Activated CD4-positive, alpha-beta T cell treated with anti-CD3 and anti-CD28 coated beads, Interleukin-2, amount 50 U/mL, for 48 hours (primary cell): ENCODE measurements around the gene RPS21.
"Not testable (repeated sequence)": the region's sequence is repeated elsewhere in the genome, so short reads cannot be mapped to it uniquely, and the experiment has no call there.

ENCODE experiments used
- DNase-seq, 2 experiments: peaks; one replicate each; pipeline ENCODE4 v3.0.0-alpha.2; 2020

The RPS21 gene

DNA sequence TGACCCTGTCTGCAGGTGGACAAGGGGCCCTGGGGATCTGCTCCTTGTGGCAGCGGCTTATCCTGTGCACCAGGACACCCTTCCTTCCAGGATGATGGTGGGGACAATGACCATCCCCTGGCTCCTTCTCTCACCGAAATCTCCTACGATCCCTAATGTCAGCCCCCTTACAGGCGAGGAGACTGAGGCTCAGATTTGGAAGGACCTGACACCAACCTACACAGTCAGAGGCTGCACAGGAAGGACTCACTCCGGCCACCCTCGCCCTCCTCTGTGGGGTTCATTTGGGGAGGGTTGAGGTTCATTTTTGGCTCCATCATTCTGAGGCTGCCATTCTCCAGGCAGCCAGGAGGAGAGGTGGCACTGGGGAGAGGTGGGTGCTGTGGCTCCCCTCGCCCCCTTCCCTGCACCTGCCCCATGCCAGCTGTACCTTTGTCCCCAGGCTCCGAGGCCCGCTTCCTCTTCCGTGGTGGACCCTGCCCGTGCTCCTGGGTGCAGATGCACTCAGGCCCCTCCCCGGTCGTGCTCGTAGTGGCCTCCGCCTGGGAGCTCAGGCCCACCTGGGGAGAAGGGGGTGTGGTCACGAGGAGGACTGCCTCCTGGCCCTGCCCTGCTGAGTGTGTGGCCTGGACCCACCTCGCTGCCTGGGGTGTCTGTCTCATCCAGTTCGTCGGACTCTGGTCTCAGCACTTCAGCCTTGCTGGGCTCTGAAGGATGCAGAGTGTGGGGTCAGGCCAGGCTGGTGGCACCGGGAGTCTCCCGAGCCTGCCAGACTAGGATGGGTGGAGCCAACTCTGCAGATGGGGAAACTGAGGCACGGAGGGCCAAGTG, 25.5 kb downstream of the RPS21 start:
- DNase-seq: no peak

DNA sequence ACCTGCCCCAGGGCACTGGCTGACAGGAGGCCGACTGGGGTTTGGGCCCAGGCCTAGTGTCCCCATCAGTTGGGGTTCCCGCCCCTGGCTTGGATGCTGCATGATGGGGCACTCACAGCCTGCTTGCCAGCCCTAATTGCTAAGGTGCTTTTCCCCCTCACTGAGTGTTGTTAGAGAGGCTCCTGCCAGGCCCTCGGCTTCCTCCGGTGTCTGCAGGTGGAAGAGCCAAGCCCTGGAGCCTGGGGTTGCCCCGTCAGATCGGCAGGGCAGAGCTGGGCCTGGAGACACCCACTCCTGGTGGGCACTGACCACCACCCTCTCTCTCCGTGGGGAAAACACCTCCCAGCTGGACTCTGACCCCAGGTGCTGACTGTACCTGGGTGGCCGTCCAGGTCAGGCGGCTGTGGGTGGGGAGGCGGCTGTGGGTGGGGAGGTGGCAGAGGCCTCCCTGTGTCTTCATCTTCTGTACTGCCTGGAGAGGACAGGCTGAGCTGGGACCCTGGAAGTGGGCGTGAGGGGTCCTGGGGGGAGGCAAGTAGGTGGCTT, 26.2 kb downstream of the RPS21 start:
- DNase-seq: no peak

DNA sequence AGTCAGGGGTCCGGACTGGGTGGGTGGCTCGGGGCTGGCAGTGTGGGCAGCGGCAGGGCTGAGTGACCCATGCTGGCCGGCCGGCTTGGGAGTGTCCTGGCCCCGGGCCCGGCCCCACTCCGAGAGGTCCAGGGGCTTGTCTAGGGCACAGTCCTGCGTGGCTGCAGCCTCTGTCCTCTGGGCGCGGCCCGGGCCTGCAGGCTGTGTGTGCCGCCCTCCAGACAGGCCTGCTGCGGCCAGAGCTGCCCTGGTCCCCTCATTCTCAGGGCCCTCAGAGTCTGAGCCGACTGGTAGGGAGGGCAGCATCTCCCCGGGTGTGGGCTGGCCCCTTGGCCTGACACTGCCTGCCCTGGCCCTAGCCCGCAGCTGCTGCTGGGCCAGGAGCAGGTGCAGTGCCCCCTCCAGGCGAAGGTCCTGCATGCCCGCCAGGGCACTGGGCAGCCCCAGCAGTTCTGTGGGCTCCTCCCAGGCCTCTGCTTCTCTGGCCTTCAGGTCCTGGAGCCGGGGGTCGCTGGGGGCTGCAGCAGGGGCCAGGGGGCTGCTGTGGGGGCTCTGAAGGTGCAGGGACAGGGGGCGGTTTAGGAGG, 27.1 kb downstream of the RPS21 start:
- no peak for DNase-seq

DNA sequence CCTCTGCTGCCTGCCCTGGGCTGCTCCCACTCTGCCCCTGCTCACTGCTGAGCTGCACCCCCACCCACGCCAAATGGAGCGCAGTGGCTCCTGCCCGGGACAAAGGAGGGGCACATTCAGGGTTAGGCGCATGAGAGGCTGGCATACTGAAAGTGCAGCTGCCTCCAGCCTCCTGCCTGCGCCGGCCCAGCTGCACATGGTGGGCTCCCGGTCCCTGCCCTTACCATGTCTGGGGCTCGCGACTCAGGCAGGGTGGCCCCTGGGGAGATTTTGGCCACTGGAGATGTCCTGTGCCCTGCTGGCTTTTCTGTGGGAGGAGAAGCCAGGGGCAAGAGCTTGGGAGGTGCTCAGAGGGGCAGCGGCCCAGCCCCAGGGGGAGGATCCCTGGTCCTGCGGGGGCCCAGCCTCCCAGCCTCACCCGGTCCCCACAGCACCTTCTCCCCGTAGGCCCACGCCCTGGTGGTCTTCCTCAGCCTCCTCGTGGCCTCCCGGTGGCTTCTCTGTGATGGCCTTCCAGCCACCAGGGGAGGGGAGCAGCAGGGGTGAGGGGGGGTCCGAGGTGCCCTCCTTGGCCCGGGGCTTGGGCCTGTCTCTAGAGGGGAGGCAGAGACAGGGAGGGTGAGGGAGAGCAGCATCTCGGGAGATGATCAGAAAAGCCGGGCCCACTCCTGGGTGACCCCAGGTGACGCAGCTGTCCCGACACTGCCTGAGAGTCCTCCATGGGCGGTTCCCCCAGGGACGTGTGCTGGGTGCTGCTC, 28.6 kb downstream of the RPS21 start:
- no peak for DNase-seq

DNA sequence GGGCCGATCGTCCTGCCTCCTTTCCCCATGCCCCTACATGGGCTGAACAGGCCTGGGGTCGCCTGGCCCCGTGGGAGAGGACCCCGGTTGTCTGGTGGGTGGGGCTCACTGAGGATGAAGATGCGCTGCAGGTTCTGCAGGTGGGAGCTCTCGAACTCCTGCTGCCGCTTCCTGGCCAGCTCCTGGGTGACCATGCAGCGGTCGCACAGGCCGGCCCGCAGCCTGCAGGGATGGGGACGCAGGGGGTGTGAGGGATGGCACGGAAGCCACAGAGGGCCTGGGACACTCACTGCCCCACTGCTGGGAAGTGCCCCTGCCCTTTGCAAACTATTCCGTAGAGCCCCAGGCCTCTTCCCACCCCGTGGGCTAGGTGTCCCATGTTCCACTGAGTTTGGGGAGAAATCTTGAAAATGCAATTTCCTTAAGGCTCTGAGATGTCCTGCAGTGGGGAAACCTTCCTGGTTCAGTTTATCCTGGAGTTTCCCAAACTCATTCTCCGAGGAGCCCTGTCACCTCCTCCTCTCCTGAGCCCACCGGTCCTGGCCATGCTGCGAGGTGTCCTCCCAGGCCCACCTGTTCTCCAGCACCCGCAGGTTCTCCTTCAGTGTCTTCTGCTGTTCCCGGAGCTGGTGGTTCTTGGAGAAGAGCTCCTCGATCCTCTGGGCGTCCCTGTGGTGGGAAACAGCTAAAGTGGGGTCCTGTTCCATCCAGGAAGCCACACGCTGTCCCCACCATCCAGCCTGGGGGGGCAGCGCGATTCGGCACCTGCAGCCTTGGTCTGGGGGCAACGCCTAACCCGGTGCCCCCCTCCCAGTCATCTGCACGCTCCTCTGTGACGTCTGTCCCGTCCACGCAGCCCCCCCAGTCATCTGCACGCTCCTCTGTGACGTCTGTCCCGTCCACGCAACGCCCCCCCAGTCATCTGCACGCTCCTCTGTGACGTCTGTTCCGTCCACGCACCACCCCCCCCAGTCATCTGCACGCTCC, 30.0 kb downstream of the RPS21 start:
- DNase-seq: no peak

DNA sequence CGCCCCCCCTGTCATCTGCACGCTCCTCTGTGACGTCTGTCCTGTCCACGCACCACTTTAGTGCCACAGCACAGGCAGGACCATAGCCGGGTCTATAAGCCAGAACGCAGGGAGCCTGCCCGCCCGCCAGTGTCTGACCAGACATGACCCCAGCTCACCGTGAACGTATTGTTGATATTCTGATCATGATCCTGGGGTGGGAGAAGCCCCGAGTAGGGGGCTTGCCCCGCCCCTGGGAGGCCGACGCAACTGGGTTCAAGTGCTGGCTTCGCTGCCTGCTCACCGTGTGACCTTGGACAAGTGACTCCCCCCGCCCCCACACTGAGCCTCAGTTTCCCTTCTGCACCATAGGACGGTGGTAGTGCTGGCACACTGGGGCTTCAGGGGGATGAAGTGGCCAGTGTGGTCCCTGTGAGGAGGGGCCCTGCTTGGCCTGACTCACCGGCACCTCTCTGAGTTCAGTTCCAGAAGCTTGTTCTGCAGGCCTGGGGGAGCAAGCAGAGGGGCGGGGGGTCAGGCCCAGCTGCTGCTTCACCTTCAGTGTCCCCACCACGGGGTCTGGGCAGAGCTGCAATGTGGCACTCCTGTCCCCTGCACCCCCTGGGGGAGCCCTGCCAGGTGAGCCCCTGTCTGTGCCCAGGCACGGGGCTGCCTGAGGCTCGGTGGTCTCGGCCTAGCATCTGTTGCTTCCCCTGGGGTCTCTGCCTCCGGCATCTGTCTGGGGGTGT, 31.2 kb downstream of the RPS21 start:
- DNase-seq: no peak

DNA sequence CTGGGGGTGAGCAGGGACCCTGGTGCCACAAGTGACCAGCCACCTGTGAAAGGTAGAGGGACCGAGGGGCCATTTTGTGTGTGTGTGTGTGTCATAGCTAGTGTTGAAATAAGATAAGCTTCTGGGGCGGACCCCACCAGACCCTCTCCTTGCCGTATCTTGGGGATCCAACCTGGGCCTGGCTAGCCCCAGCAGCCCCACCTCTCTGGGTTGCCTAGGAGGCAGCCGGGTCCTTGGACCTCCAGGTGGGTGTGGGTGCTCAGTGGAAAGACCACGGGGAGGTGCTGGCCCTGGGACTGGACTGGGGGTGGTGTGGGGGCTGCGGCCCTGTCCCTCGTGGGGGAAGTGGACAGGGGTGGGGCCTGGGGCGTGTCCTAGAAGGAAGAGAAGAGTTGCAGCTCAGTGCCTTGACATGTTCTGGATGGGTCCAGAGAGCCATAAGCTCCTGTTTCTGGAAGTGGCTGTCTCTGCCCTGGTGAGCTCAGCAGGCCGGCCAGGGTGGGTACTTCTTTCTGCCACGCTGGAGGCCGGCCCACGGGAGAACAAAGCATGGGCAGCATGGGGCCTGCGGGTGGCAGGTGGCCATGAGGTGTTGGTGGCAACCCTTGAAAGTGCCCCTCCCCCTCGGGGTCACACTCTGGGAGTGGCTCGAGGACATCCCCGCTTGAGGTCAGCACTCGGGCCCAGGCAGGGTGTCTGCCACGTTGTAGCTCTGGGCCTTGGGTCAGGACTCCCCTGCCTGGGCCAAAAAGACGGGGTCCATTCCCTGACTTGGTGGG, 32.0 kb downstream of the RPS21 start:
- DNase-seq: no peak

DNA sequence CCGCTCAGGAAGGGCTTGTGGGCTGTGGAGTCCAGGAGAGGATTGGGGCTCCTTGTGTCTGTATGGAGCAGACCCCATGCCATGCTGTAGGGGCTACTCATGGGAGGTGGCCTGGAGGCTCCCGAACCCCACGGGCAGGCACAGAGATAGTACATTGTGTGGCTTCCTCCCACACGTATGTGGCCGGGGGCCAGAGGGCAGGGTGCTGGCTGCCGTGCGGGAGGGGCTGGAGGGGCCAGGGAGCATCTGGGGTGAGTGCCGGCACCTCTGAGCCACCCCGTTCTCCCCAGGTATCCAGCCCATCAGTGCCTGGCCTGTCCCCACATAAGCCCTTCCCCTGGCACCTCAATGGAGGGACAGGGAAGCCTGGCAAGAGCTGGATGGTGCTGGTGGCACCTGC, 32.9 kb downstream of the RPS21 start:
- no peak for DNase-seq

DNA sequence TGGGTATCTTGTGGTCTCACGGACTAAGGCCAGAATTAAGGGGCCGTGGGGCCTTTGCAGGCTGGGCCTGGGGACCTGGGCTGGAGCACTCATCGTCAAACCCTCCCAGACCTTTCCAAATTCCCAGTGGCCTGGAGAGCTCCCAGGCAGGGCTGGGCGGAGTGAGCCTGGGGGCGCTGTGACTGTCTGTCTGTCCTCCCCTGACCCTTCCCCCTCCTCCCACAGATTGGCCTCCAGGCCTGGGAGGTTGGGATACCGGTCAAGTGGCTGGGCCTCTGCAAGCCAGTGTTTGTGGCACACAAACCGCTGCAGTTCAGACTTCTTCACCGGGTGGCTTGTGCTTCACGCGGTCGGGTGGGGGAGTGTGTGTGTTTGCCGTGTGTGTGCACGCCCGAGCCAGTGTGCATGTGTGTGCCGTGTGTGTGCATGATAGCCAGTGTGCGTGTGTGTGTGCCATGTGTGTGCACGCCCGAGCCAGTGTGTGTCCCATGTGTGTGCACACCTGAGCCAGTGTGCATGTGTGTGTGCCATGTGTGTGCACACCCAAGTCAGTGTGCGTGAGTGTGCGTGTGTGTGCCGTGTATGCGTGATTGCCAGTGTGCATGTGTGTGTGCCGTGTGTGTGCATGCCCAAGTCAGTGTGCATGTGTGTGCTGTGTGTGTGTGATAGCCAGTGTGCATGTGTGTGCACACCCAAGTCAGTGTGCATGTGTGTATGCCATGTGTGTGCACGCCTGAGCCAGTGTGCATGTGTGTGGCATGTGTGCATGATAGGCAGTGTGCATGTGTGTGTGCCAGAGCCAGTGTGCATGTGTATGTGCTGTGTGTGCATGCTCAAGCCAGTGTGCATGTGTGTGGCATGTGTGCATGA, 34.2 kb downstream of the RPS21 start:
- no peak for DNase-seq

DNA sequence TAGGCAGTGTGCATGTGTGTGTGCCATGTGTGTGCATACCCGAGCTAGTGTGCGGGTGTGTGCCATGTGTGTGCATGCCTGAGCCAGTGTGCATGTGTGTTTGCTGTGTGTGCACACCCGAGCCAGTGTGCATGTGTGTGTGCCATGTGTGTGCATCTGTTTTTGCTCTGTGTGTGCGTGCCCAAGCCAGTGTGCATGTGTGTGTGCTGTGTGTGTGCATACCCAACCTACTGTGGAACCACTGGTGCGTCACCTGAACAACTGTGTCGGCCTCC, 34.8 kb downstream of the RPS21 start:
- DNase-seq: no peak

DNA sequence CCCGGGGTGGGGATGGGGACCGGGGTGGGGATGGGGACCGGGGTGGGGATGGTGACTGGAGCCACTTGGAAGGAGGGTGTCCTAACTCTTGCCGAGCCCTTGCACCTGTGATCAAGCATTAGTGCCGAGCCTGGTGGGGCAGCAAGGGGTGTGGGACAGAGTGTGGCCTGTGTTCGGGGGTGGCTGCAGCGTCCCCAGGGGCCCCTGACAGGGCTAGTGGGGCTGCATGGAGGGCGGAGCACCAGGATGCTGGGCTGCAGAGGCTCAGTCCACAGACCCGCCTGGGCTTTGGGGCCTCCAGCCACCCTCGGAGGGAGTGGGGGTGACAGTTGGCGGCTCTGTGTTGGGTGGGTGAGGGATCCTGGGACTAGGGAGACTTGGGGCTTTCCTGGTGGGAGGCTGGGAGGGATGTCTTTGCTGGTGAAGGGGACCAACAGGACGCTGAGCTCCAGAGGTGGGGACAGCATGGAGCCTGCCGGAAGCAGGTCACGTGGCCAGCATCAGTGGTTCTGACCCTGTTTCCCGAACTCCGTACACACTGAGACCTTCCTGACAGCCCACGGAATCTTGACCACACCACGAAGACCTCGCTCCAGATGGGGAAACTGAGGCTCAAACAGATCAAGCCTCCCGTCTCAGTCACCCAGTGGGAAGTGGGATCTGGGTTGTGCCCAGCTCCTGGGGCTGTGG, 35.9 kb downstream of the RPS21 start:
- no peak for DNase-seq

DNA sequence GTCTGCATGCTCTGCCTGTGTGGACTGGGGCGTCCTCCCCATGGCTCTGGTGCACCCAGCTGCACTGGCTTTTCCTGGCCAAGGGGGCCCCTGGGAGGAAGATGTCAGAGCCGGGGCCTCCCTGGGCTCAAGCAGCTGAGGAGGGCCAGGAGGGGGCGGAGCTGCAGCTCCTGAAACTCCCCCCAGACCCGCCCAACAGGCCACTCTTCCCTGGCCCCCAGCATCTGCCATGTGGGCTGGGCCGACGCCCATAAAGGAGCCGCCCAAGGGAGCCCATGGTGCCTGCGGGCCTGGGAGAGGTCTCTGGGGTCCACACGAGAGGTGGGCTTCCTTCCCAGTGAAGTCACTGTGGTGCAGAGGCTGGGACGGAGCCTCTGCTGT, 36.4 kb downstream of the RPS21 start:
- DNase-seq: no peak

DNA sequence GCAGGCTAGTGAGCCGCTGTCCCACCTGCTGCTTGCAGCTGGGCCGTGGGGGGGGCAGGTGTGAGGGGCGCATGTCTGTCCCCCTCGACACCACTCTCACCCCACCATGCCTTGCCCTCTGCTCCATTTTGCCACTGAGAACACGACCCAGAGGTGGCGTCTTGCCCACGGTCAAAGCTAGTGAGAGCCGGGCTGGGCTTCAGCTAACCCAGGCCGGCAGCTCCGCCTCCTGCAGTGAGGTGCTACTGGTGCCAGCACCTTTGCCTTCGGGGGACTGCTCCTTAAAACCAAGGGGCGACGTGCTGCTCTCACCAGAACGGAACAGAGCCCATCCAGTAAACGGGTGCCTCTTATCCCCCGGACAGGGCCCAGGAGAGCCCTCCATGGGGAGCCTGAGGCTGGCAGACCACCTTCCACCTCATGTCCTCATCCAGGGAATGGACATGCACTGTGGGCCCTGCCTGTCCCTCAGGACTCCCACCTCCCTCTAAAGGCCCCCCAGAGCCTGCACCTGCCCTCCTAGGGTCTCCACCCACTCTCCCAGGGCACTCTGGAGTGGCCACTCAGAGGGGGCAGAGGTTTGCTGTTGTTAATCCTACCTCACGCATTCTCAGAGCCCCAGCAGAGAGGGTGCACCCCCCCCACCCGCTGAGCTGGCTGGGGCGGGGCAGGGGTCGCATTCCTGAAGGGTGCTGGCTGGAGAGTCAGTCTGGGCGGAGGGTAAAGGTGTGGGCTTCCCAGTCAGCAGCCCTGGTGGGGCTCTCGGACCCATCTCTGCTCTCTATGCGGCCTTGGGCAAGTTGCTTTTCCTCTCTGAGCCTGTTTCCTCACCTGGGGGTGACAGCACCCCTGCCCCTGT, 37.6 kb downstream of the RPS21 start:
- no peak for DNase-seq

DNA sequence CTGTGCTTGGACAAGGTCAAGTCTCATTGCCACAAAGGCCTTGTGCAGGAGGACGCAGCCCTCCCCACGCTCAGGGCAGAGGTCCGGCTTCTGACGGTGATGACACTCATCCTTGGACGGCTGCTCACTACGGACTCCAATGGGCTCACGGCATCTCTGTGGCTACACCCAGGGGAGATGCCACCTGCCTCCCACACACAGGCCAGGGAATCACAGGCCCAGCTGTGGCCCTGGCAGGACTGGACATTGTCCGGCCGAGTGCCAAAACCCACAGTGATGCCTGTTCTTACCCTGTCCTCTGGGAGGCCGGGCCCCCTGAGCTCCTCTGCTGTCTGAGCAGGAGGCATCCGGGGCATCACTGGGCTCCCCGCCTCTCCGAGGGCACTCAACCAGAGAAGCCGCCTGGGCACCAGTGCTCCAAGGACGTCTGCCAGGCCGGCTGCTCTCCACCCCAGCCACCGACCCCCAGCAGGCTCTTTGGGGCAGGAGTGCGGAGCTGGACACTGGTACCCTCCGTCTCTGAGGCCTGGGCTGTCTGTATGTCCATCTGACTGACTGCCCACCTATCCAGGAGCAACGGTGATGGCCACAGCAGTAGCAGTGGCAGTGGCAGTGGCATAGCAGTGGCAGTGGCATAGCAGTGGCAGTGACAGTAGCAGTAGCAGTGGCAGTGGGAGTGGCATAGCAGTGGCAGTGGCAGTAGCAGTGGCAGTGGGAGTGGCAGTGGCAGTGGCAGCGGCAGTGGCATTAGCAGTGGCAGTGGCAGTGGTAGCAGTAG, 38.6 kb downstream of the RPS21 start:
- DNase-seq: no peak

DNA sequence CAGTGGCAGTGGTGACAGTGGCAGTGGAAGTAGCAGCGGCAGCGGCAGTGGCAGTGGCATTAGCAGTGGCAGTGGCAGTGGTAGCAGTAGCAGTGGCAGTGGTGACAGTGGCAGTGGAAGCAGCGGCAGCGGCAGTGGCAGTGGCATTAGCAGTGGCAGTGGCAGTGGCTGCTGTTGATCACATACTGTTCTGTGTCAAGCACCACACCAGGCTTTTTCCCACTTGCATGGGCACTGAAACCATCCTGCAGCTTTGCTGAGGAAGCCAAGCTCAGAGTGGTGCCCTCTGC, 39.1 kb downstream of the RPS21 start:
- not testable (repeated sequence) for DNase-seq

DNA sequence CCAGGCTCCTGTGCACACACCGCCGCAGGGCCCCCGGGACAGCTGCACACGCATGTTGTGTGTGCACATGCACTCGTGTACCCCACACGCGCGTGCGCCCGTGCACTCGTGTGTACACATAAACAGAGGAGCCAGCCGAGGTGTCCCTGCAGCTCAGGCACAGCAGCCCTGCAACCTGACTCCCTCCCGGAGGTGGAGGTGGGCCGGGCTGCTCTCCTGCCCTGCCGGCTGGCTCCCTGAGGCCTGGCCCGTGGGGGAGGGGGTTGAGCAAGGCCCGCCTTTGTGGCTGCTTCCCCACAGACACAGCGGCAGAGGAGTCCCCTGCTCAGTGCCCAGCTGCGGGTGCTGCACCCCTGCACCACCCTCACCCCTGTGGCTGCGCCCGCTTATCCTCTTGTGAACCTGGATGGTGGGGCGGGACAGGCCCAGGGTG, 39.8 kb downstream of the RPS21 start:
- no peak for DNase-seq

DNA sequence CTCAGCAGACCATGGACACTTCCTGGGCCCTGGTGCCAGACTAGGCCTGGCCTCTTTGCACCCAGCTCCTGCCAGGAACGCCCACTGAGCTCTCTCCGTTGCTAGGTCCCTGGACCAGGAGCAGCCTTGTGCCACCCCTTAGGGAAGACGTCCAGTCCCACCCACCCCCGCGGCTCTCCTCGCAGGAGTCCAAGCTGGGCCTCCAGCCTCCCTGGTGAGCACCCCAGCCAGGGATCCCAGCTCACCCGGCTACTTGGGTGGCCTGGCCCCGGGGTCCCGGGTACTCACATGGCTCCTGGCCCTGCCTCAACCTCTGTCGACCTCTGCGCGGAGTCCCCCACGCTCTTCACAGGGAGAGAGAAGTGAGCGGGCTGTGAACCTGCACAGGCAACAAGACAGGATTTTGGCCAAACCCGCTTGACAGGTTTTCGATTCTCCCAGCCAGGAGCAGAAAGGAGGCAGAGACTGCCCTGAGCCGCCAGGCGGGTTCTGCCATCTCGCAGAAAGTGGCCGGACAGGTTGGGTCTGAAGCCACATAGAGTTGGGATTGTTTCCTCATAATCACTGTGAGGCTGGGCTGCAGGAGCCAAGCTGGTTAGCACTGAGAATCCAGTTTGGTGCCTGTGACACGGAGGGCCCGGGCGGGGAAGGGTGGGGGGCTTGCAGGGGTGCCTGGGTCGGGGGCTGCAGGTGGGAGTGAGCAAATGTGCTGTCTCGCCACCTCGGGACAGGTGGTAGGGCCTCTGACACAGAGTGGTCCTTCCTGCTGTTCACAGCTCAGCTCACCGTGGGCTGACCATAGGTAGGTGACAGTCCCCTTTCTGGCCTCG, 40.5 kb downstream of the RPS21 start, which contains the start of gene RBBP8NL:
Gene RBBP8NL, minus strand, starts transcription at position 368 of the 830 bp plus-strand sequence. CDS start 7,892 bp downstream, outside the sequence.
- DNase-seq: no peak
